PC-9 (cell line): Measurements from ENCODE around the gene CALM3.

Experiments used
- CTCF ChIP-seq: fragments of 200-600 bp; sonication (generic); conservative IDR thresholded peaks from 2 replicates; pipeline ENCODE4 v1.6.1; 2017; ENCODE audit warnings: mixed run types, antibody characterized with exemption, mild to moderate bottlenecking, moderate library complexity
- EZH2 ChIP-seq: fragments of 200-600 bp; sonication (generic); IDR thresholded peaks from 2 replicates; pipeline ENCODE4 v1.8.0; 2017; ENCODE audit warnings: antibody characterized with exemption, low read depth

GRCh38 chr19:46600384-46601317 lies 479 bp upstream of the CALM3 start:
- TF ChIP-seq CTCF: no peak
- TF ChIP-seq EZH2: no peak
